HCT116 (cell line): ENCODE measurements around the gene PLCL2. TPM values are rescaled to one million over a fixed set of nuclear protein-coding genes. Genes with fewer than 3 reads are reported as not detected.
"Not testable (repeated sequence)": the region's sequence is repeated elsewhere in the genome, so short reads cannot be mapped to it uniquely, and the experiment has no call there.

Source experiments
- ATAC-seq: fragments of 200-7000 bp; cut with Tn5 transposase; 2 replicates; pipeline ENCODE4 v1.9.1; 2020; ENCODE audit warnings: mild to moderate bottlenecking, moderate library complexity
- BruUV-seq: library from RNA; stranded (reverse); fragments of 400-500 nt; replicated peaks from 2 replicates; lab custom pipeline; 2021; lab: Mats Ljungman, UMichigan
- CTCF ChIA-PET: fragments of 300-600 bp; sonication (Branson Sonifier 250); formaldehyde crosslinking; loops from one replicate; lab custom pipeline; 2021; ENCODE audit warnings: antibody characterized with exemption; lab: Charles Lee
- POLR2A ChIA-PET: fragments of 300-600, 350-600 bp; sonication (Branson Sonifier 250); formaldehyde crosslinking; loops from one replicate; lab custom pipeline; 2021; ENCODE audit warnings: antibody characterized with exemption; lab: Charles Lee
- RAD21 ChIA-PET, 2 experiments: fragments of 300-600 bp; sonication (Branson Sonifier 250); formaldehyde crosslinking; loops; one replicate each; lab custom pipeline; 2023; ENCODE audit warnings: low total read pairs in 2 of 2; ENCODE audit not compliant: uncharacterized antibody in 2 of 2, unreplicated experiment in 2 of 2, low non-redundant PET in 1 of 2; lab: Charles Lee
- DNase-seq: peaks from one replicate; pipeline ENCODE4 v3.0.0-alpha.2; 2010; ENCODE audit warnings: low read depth, low spot score
- H2AFZ ChIP-seq: fragments of 200-600 bp; shearing (Covaris generic), sonication (generic); 2 replicates; pipeline ENCODE4 v1.6.1; 2017; ENCODE audit warnings: low read depth, mixed run types, mixed read lengths, antibody characterized with exemption, low read length; ENCODE audit not compliant: poor library complexity, severe bottlenecking
- H3K27ac ChIP-seq: 2 replicates; pipeline ENCODE4 v1.5.1; 2012; ENCODE audit warnings: low read depth, low read length
- H3K27me3 ChIP-seq: fragments of 200-600 bp; sonication (generic); 2 replicates; pipeline ENCODE4 v1.6.1; 2016; ENCODE audit warnings: mixed run types, low read length, mixed read lengths; ENCODE audit not compliant: insufficient read depth
- H3K36me3 ChIP-seq, 2 experiments: fragments of 200-500 bp in 1 of 2; fragments of 200-600 bp in 1 of 2; sonication (Bioruptor generic) in 1 of 2; sonication (generic) in 1 of 2; 2 replicates each; pipeline versions ENCODE4 v1.5.1 to v1.6.1; 2014 to 2016; ENCODE audit warnings: low read length in 2 of 2, inconsistent platforms in 1 of 2, mixed read lengths in 1 of 2, mixed run types in 1 of 2; ENCODE audit not compliant: insufficient read depth in 2 of 2, control insufficient read depth in 1 of 2
- H3K4me1 ChIP-seq, 2 experiments: fragments of 200-600 bp in 1 of 2; sonication (generic) in 1 of 2; 2 replicates each; pipeline versions ENCODE4 v1.5.1 to v1.6.1; 2012 to 2017; ENCODE audit warnings: low read length in 2 of 2, inconsistent platforms in 1 of 2, mild to moderate bottlenecking in 1 of 2, mixed read lengths in 1 of 2, mixed run types in 1 of 2, moderate library complexity in 1 of 2; ENCODE audit not compliant: insufficient read depth in 2 of 2, control insufficient read depth in 1 of 2
- H3K4me2 ChIP-seq: fragments of 200-600 bp; sonication (generic); 2 replicates; pipeline ENCODE4 v1.6.1; 2017; ENCODE audit warnings: mixed run types, low read length, mixed read lengths
- H3K4me3 ChIP-seq, 2 experiments: fragments of 200-600 bp in 1 of 2; sonication (generic) in 1 of 2; replicated peaks in 1 of 2; 2 replicates each; pipeline ENCODE4 v1.5.1; 2011 to 2016; ENCODE audit warnings: low read length in 2 of 2, control low read depth in 1 of 2, low read depth in 1 of 2, mild to moderate bottlenecking in 1 of 2, mixed read lengths in 1 of 2, mixed run types in 1 of 2
- H3K79me2 ChIP-seq: fragments of 200-600 bp; sonication (generic); 2 replicates; pipeline ENCODE4 v1.6.1; 2017; ENCODE audit warnings: mild to moderate bottlenecking, mixed run types, low read length, moderate library complexity, mixed read lengths; ENCODE audit not compliant: insufficient read depth
- H3K9ac ChIP-seq: fragments of 200-600 bp; sonication (generic); 2 replicates; pipeline ENCODE4 v1.6.1; 2016; ENCODE audit warnings: low read length, mixed read lengths
- H3K9me2 ChIP-seq: fragments of 200-600 bp; sonication (generic), shearing (Covaris generic); 2 replicates; pipeline ENCODE4 v1.6.1; 2017; ENCODE audit warnings: mixed run types, mild to moderate bottlenecking, moderate library complexity; ENCODE audit not compliant: insufficient read depth
- H3K9me3 ChIP-seq, 2 experiments: fragments of 200-500 bp in 1 of 2; fragments of 200-600 bp in 1 of 2; sonication (Bioruptor generic) in 1 of 2; sonication (generic) in 1 of 2; 2 replicates each; pipeline ENCODE4 v1.6.1; 2014 to 2017; ENCODE audit warnings: low read length in 2 of 2, mixed read lengths in 2 of 2, inconsistent platforms in 1 of 2, low read depth in 1 of 2, mild to moderate bottlenecking in 1 of 2, mixed run types in 1 of 2, moderate library complexity in 1 of 2; ENCODE audit not compliant: control insufficient read depth in 1 of 2, insufficient read depth in 1 of 2
- H4K20me1 ChIP-seq: fragments of 200-600 bp; sonication (generic), shearing (Covaris generic); 2 replicates; pipeline ENCODE4 v1.6.1; 2017; ENCODE audit warnings: mixed run types, mild to moderate bottlenecking, moderate library complexity; ENCODE audit not compliant: insufficient read depth
- CBX3 ChIP-seq: IDR thresholded peaks from 2 replicates; pipeline ENCODE4 v1.6.1; 2012; ENCODE audit warnings: low read depth
- CEBPB ChIP-seq: IDR thresholded peaks from 2 replicates; pipeline ENCODE4 v1.6.1; 2012; ENCODE audit warnings: low read depth
- CTCF ChIP-seq, 3 experiments: fragments of 200-600 bp in 1 of 3; sonication (generic) in 1 of 3; IDR thresholded peaks in 2 of 3; conservative IDR thresholded peaks in 1 of 3; 2 replicates each; pipeline ENCODE4 v1.5.1; 2012 to 2017; ENCODE audit warnings: low read depth in 2 of 3, low read length in 2 of 3, antibody characterized with exemption in 1 of 3, borderline replicate concordance in 1 of 3, control low read depth in 1 of 3, mild to moderate bottlenecking in 1 of 3, mixed read lengths in 1 of 3, mixed run types in 1 of 3, moderate library complexity in 1 of 3; ENCODE audit not compliant: insufficient read depth in 1 of 3
- EGR1 ChIP-seq: IDR thresholded peaks from 2 replicates; pipeline ENCODE4 v1.6.1; 2012; ENCODE audit warnings: low read depth
- ELF1 ChIP-seq: IDR thresholded peaks from 2 replicates; pipeline ENCODE4 v1.6.1; 2012; ENCODE audit warnings: low read depth, borderline replicate concordance
- EZH2phosphoT487 ChIP-seq: fragments of 200-600 bp; IDR thresholded peaks from 2 replicates; pipeline ENCODE4 v1.6.1; 2018; ENCODE audit warnings: antibody characterized with exemption, borderline replicate concordance
- FOSL1 ChIP-seq: IDR thresholded peaks from 2 replicates; pipeline ENCODE4 v1.6.1; 2012; ENCODE audit warnings: low read depth
- JUND ChIP-seq: IDR thresholded peaks from 2 replicates; pipeline ENCODE4 v1.6.1; 2012
- POLR2A ChIP-seq: IDR thresholded peaks from 2 replicates; pipeline ENCODE4 v1.7.0; 2011; ENCODE audit warnings: borderline replicate concordance; ENCODE audit not compliant: insufficient read depth, insufficient read length; ENCODE audit errors: extremely low read depth
- POLR2AphosphoS5 ChIP-seq: IDR thresholded peaks from 2 replicates; pipeline ENCODE4 v1.6.1; 2011; ENCODE audit warnings: mild to moderate bottlenecking, low read depth, low read length, moderate library complexity
- SIN3A ChIP-seq: IDR thresholded peaks from 2 replicates; pipeline ENCODE4 v1.6.1; 2012; ENCODE audit warnings: low read depth
- SRF ChIP-seq: IDR thresholded peaks from 2 replicates; pipeline ENCODE4 v1.6.1; 2012; ENCODE audit warnings: low read depth
- intact Hi-C: fragments of 100-400 bp; cut with micrococcal nuclease; formaldehyde crosslinking; loops from 2 replicates; pipeline ENCODE4 v1.10.0; 2022
- total RNA-seq: library from RNA; stranded (reverse); gene quantifications from one replicate; pipeline ENCODE4 v1.2.1, GENCODE V29; 2021; ENCODE audit not compliant: unreplicated experiment

The PLCL2 gene
- total RNA-seq, 1 experiment from 2014 or later: 2.2 TPM

- H4K20me1 ChIP-seq: no peaks in the 10 kb centered on the region
- no peak overlapping the region for H2AFZ ChIP-seq
- no peaks in the 10 kb centered on the region for H3K4me1 ChIP-seq
- no peaks in the 10 kb centered on the region for H3K9me3 ChIP-seq
- BruUV-seq: no TSS peak
- no peaks in the 10 kb centered on the region for H3K9me2 ChIP-seq
- ChIA-PET CTCF (no interaction called here), POLR2A (no interaction called here), RAD21 (no interaction called here)
- no peaks in the 10 kb centered on the region for H3K79me2 ChIP-seq
- H3K4me2 ChIP-seq: no peak overlapping the region
- no peak for DNase-seq
- intact Hi-C loops: no loop called here
- no peak overlapping the region for H3K4me3 ChIP-seq
- H3K36me3 ChIP-seq: no peaks in the 10 kb centered on the region
- no peaks in the 10 kb centered on the region for H3K27me3 ChIP-seq
- no peak for ATAC-seq
- H3K27ac ChIP-seq: no peak overlapping the region
- H3K9ac ChIP-seq: no peak overlapping the region
- TF ChIP-seq POLR2AphosphoS5 (no peak), CTCF (IDR thresholded peaks at IDR 0.05 in 2 of 3, conservative IDR thresholded peaks at IDR 0.05 in 1 of 3; ENCODE audit: borderline replicate concordance in 1 of 3, insufficient read depth in 1 of 3, low read depth in 2 of 3, low read length in 2 of 3) (no peak), ELF1 (no peak), SIN3A (no peak), JUND (no peak), POLR2A (no peak), SRF (no peak), CEBPB (no peak), CBX3 (no peak), EZH2phosphoT487 (no peak), EGR1 (no peak), FOSL1 (no peak)
These were observed 241.1 kb downstream of the PLCL2 start for GRCh38 chr3:17125738-17126442.

- H3K27ac ChIP-seq, CTCF ChIA-PET, H3K9me3 ChIP-seq, intact Hi-C loops, H3K4me3 ChIP-seq, H3K36me3 ChIP-seq, H3K9ac ChIP-seq, H3K4me2 ChIP-seq, H3K79me2 ChIP-seq, H3K9me2 ChIP-seq, RAD21 ChIA-PET, DNase-seq, POLR2A ChIA-PET, BruUV-seq, H2AFZ ChIP-seq, H3K27me3 ChIP-seq, ATAC-seq, H3K4me1 ChIP-seq, H4K20me1 ChIP-seq: not testable (repeated sequence)
These were observed 243.9 kb downstream of the PLCL2 start for GRCh38 chr3:17128671-17129070.
